ENCODE data around the gene CKAP4. TPM values are rescaled to one million over a fixed set of nuclear protein-coding genes. Genes with fewer than 3 reads are reported as not detected.
A peak's percentile ranks its signal among the peaks of the same experiment; 100 is the strongest.

CKAP4 gene
- total and polyA plus RNA-seq, 9 of the 15 experiments (the other 6 are each of a cell fraction or from before 2014, with no cell fraction given), result 0.08 to 0.20 TPM; not detected in 7

DNA sequence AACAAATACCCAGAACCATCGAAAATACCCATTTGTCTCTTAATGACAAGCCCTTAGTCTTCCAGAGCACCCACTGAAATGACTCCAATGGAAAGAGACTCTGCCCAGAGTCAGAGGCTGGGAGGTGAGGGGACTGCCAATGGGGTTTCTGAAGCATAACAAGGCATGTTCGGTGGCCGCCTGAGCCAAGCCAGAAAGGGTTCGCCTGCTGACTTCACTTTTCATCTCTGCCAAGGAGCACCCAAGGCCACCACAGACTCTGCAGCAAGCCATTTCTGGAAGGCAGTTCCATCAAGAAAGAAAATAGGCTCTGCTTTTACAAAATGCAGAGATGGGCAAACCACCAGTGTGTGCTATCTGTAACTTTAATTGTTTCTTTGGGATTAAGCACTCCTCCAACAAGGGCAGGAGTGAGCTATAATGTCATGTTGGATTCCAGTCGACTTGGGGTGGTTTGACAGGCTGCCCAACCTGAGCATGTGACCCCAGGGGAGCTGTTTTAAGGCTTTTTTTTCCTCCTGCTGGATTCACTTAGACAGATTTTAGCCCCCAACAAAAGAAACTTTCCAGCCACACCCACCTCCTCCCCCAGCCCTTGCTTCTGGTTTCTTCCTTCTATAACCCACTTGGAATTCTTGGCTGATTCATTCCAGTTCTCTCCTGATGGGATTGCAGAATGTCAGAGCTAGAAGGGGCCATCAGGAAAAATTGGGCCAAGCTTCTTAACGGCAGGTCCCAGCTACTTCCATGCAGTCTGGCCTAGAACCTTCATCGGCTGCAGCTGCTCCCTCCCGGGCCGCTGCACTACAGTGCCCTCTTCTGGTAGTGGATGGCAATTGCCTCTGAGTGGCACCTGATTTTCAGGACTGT is 24.1 kb downstream of the CKAP4 start:
- Histone ChIP-seq H2AFZ (ENCODE audit: low read depth, low read length) (peak overlapping the region; percentile 51; the same call in 1 of the 2 replicates), H3K9ac (ENCODE audit: insufficient read depth in 1 of 2, low read depth in 2 of 2, low read length in 2 of 2) (no peak overlapping the region)
- FAIRE-seq, result peak; percentile 93
- TF ChIP-seq SMC3 (conservative IDR thresholded peaks at IDR 0.05; ENCODE audit: insufficient read depth, low read depth, low read length) (peak; percentile 61), FIP1L1 (IDR thresholded peaks at IDR 0.05; ENCODE audit: low read depth, low read length, poor library complexity, severe bottlenecking) (no peak), TFAP4 (CRISPR knock-in tag; IDR thresholded peaks at IDR 0.05; ENCODE audit: borderline replicate concordance) (peak; percentile 40; the same call in 1 of the 2 replicates), RB1 (IDR thresholded peaks at IDR 0.05; ENCODE audit: low read depth) (0 out of 2 replicates have a peak, but pooled peaks have one; percentile 38), ZSCAN29 (IDR thresholded peaks at IDR 0.05) (no peak), SRSF3 (IDR thresholded peaks at IDR 0.05; ENCODE audit: insufficient read depth, low read length) (no peak), DEAF1 (CRISPR knock-in tag; IDR thresholded peaks at IDR 0.05) (peak; percentile 57), BHLHE40 (IDR thresholded peaks at IDR 0.05; ENCODE audit: low read length) (peak; percentile 29; the same call in 1 of the 2 replicates)
- TF ChIP-seq, protein P1, sequence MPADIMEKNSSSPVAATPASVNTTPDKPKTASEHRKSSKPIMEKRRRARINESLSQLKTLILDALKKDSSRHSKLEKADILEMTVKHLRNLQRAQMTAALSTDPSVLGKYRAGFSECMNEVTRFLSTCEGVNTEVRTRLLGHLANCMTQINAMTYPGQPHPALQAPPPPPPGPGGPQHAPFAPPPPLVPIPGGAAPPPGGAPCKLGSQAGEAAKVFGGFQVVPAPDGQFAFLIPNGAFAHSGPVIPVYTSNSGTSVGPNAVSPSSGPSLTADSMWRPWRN (IDR thresholded peaks at IDR 0.05; ENCODE audit: low read depth), result no peak

More for the DNA sequence above, 24.1 kb downstream of the CKAP4 start:
- Histone ChIP-seq H3K4me3 (no peak overlapping the region), H3K79me2 (ENCODE audit: control insufficient read depth, insufficient read depth, low read length) (no peaks in the 10 kb centered on the region), H3K27ac (ENCODE audit: extremely low read depth, low read depth, low read length) (no peak overlapping the region), H4K20me1 (replicated peaks; ENCODE audit: control insufficient read depth, insufficient read depth, low read length) (no peaks in the 10 kb centered on the region; the same call in 1 of the 2 replicates), H3K27me3 (ENCODE audit: control insufficient read depth in 2 of 2, insufficient read depth in 2 of 2, low read length in 2 of 2) (peaks cover 5 to 8% of the 10 kb centered on the region in 2 experiments; a peak in 3 of 5 replicates), H3K9me1 (ENCODE audit: control insufficient read depth, insufficient read depth, low read length) (no peaks in the 10 kb centered on the region), H3K36me3 (ENCODE audit: control insufficient read depth, insufficient read depth, low read length) (no peaks in the 10 kb centered on the region), H3K9me3 (replicated peaks; ENCODE audit: control insufficient read depth, insufficient read depth, low read depth, low read length) (no peaks in the 10 kb centered on the region), H3K4me1 (replicated peaks in 1 of 2; ENCODE audit: control insufficient read depth in 2 of 2, insufficient read depth in 2 of 2, low read length in 2 of 2) (no peaks in the 10 kb centered on the region), H3K4me2 (ENCODE audit: insufficient read depth, low read length) (no peak overlapping the region)
- in situ Hi-C loops (cut with MboI) (loop anchor here (10.0 kb wide), 1 partner anchor 809 kb away; no protein-coding TSS in a partner anchor), intact Hi-C loops (cut with micrococcal nuclease) (loop anchor here (10.0 kb wide), 1 partner anchor 881 kb away; no protein-coding TSS in a partner anchor)
- DNase-seq (ENCODE audit: extremely low read depth in 1 of 4, low spot score in 3 of 4) (peak; percentile 73 to 84 (median 83)), ATAC-seq (peak; percentile 96)
- ChIA-PET POLR2A (interaction anchor here (0.6 to 0.9 kb wide), 3 partner anchors 27 to 134 kb away, joined by 3 read pairs; partner anchors contain the start of gene POLR3B), CTCF (ENCODE audit: low intra/inter-chr PET ratio) (interaction anchor here (1.7 to 1.8 kb wide), 2 partner anchors 122 to 803 kb away, joined by 7 to 10 read pairs; no protein-coding TSS in a partner anchor)
- no TSS peak for BruUV-seq (replicated peaks)
- under 1% methylated on average over 8 of the region's 9 CpGs for WGBS (ENCODE audit: insufficient coverage, low coverage, missing lambda C conversion rate)

All from K562 (cell line).